NT2/D1 (cell line): ENCODE data around the gene LARP4B.
"Not testable (repeated sequence)": the region's sequence is repeated elsewhere in the genome, so short reads cannot be mapped to it uniquely, and the experiment has no call there.

Source experiments
- DNase-seq: peaks from one replicate; pipeline ENCODE4 v3.0.0-alpha.2; 2011; ENCODE audit warnings: low read depth, low spot score
- H3K27me3 ChIP-seq: 2 replicates; pipeline ENCODE4 v1.6.0; 2011; ENCODE audit warnings: mild to moderate bottlenecking; ENCODE audit not compliant: insufficient read length, insufficient read depth
- H3K36me3 ChIP-seq: 2 replicates; pipeline ENCODE4 v1.6.1; 2011; ENCODE audit warnings: mild to moderate bottlenecking, low read length, mixed read lengths; ENCODE audit not compliant: insufficient read depth, insufficient read length
- H3K4me1 ChIP-seq: 2 replicates; pipeline ENCODE4 v1.5.1; 2011; ENCODE audit not compliant: insufficient read depth, insufficient read length
- H3K4me3 ChIP-seq: 2 replicates; pipeline ENCODE4 v1.5.1; 2011; ENCODE audit warnings: low read depth; ENCODE audit not compliant: insufficient read length
- H3K9ac ChIP-seq: 2 replicates; pipeline ENCODE4 v1.6.0; 2011; ENCODE audit warnings: low read depth; ENCODE audit not compliant: insufficient read length
- H3K9me3 ChIP-seq: 2 replicates; pipeline ENCODE4 v1.5.1; 2011; ENCODE audit warnings: mild to moderate bottlenecking, low read length; ENCODE audit not compliant: insufficient read depth
- SUZ12 ChIP-seq: IDR thresholded peaks from 2 replicates; pipeline ENCODE4 v1.6.1; 2011; ENCODE audit not compliant: insufficient read length, insufficient read depth; ENCODE audit errors: extremely low read depth
- YY1 ChIP-seq: IDR thresholded peaks from 2 replicates; pipeline ENCODE4 v1.6.1; 2011; ENCODE audit not compliant: insufficient read length, insufficient read depth
- ZNF274 ChIP-seq: IDR thresholded peaks from 2 replicates; pipeline ENCODE4 v1.6.1; 2011; ENCODE audit warnings: mild to moderate bottlenecking, low read depth, low read length

Gene LARP4B

DNA sequence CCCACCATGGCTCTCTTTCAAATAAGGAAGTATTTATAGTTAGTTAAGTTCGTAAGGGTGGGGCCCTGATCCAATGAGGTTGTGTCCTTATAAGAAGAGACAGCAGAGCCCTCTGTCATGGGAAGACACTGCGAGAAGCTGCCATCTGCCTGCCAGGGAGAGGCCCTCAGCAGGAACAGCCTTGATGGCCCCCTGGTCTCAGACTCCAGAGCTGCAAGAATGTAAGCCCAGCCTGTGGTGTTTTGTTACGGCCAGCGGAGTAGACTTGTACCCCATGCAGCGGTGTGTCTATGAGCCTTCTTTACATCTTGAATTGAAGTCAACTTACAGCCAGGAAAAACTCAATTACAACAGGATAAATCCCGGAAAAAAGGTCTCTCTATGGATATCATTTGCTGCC, 14.3 kb upstream of the LARP4B start:
- H3K9ac ChIP-seq, result no peak overlapping the region
- no peaks in the 10 kb centered on the region for H3K36me3 ChIP-seq
- peaks cover 4% of the 10 kb centered on the region for H3K27me3 ChIP-seq
- DNase-seq, result no peak
- TF ChIP-seq ZNF274 (no peak), YY1 (no peak), SUZ12 (no peak)
- no peak overlapping the region for H3K4me3 ChIP-seq
- H3K4me1 ChIP-seq, result peaks cover 5% of the 10 kb centered on the region
- no peaks in the 10 kb centered on the region for H3K9me3 ChIP-seq

DNA sequence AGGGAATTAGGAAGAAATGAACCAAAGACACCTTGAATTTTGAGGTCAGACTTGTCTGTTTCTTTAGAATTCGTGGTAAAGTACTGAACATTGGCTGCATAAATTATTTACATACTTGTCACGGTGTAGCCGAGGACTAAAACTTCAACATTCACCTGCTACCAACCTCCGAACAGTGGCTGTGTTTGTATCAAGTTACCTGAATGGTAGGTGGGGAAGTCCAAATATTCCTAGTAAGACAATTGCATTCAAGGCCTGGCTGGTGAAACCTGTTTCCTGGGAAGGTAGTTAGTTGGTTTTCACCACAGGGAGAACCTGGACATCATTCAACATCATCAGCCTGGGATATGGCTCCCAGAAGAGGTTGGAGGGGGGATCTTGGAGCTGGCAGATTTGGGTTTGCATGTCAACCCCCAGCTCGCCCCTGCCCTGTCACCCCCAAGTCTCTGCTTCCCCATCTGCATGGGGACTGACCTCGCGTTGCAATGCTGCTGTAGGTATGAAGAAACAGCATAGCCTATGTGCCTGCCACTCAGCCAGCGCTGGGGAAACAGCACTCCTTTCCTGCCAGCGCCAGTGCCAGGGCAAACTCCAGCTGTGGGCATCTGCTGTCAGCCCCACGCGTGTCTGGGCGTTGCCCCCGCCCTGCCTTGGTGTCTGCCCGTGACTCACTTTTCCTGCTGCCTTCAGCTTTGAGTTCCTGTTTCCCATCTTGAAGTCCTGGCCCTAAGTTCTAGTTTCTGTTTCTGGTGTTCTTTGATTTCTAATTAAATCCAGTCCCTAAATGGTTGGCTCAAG, 12.7 kb upstream of the LARP4B start:
- TF ChIP-seq ZNF274 (no peak), YY1 (no peak), SUZ12 (no peak)
- Histone ChIP-seq H3K9ac (no peak overlapping the region), H3K9me3 (no peaks in the 10 kb centered on the region), H3K27me3 (peaks cover 4% of the 10 kb centered on the region), H3K4me1 (peaks cover 5% of the 10 kb centered on the region), H3K4me3 (no peak overlapping the region), H3K36me3 (no peaks in the 10 kb centered on the region)
- DNase-seq, result no peak

DNA sequence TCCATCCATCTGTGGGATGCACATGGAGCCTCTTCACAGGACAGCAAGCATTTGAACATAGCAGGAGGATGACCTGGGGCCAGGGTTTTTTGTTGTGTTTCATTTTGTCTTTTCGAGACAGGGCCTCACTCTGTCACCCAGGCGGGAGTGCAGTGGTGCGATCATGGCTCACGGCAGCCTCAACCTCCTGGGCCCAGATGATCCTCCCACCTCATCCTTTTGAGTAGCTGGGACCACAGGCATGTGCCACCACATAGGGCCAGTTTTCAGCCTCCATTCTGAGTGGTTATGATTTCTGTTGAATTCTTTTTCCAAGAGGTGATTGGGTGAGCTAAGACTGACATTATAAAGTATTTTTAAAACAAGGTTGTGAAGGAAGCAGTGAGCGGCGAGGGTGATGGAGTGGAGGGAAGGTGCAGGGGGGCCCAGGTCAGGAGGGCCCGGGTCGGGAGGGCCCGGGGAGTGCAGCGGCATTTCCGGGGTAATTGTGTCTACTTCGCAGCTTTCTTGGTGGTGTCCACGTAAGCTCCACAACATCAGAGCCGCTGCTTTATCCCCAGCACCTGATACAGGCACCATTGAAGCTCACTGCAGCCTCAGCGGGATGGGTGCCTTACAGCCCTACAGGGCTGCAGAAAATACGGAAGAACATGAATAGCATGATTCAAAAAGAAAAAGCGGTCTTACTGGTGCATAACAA, 12.0 kb upstream of the LARP4B start:
- Histone ChIP-seq H3K4me1 (peaks cover 5% of the 10 kb centered on the region), H3K36me3 (no peaks in the 10 kb centered on the region), H3K9ac (no peak overlapping the region), H3K9me3 (no peaks in the 10 kb centered on the region), H3K27me3 (no peaks in the 10 kb centered on the region), H3K4me3 (no peak overlapping the region)
- no peak for TF ChIP-seq ZNF274
- TF ChIP-seq SUZ12, result no peak
- DNase-seq, result no peak

DNA sequence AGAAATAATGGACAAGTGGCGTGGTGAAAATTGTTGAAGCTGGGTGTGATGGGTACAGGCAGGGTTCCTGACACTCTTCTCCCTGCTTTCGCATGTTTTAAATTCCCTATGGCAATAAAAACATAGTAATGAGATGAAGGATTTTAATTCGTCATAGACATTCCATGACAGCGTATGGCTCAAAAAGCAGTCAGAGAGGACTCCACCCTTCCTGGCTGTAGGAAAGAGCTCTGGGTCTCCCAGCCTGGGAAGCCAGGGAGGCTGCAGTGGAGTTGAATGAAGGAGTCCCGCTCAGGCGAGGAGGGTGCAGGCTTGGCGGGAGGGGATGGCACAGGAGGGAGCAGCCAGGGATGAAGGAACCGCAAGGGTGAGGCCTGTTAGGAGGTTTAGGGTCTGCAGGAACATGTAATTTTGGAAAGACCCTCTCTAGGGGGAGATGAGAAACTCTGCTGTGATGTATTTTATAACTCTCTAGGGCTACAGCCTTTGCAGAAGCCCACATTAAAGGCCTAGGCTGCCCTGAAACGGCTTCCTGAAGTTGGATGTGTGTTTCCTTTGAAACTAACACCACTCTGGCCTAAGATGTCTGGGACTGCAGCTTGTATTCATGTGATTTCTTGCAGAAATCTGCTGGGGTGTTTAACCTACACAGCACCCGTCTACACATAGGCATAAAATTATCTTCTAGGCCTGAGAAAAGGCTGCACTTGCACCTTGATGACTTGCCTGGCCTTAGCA, 7.6 kb upstream of the LARP4B start:
- H3K4me3 ChIP-seq, result no peak overlapping the region
- no peaks in the 10 kb centered on the region for H3K4me1 ChIP-seq
- no peaks in the 10 kb centered on the region for H3K36me3 ChIP-seq
- H3K9me3 ChIP-seq, result no peaks in the 10 kb centered on the region
- TF ChIP-seq ZNF274 (no peak), SUZ12 (no peak), YY1 (no peak)
- H3K27me3 ChIP-seq, result no peaks in the 10 kb centered on the region
- no peak for DNase-seq
- no peak overlapping the region for H3K9ac ChIP-seq

DNA sequence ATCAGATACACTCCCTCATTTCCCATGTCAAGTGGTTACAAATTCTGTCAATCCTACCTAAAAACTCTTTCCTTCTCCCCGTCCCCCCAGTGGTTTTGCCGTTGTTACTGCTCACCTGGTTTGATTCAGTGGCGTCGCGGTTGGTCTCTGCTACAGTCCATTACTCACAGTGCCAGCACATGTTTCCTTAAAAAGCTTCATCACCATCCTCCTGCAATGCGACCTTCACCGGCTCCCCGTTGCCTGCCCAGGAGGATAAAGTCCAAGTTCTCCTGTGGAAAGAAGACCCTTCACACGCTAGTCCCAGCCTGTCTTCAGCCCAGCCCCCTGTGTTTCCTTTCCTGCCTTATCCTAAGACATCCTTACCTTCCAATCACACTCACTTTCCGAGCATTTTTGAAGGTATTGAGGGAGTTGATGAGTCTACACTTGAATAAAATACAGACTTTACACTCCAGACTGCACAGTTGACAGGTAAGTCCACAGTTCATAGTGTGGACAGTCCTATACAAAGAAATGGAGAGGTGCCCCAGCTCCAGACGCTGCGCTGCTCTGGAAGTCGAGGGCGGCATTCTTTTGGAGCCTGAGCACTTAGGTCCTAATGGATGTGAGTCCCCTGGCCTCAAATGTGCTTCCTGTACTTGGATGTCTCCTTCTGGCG, 3.4 kb upstream of the LARP4B start:
- no peaks in the 10 kb centered on the region for H3K27me3 ChIP-seq
- no peaks in the 10 kb centered on the region for H3K4me1 ChIP-seq
- H3K36me3 ChIP-seq, result no peaks in the 10 kb centered on the region
- no peaks in the 10 kb centered on the region for H3K9me3 ChIP-seq
- DNase-seq, result no peak
- H3K9ac ChIP-seq, result no peak overlapping the region
- TF ChIP-seq YY1, result no peak
- TF ChIP-seq SUZ12, result no peak
- no peak for TF ChIP-seq ZNF274
- no peak overlapping the region for H3K4me3 ChIP-seq

DNA sequence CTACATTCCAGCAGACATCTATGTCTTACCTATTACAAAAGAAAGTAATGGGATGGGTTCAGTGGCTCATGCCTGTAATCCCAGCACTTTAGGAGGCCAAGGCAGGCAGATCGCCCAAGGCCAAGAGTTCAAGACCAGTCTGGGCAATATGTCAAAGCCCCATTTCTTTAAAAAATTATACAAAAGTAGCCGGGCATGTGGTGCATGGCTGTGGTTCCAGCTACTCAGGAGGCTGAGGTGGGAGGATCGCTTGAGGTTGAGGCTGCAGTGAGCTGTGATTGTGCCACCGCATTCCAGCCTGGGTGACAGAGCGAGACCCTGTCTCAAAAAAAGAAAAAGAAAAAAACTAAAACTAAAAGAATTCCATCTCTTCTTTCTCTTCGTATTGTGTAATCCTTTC, 2.7 kb upstream of the LARP4B start:
- H3K36me3 ChIP-seq, DNase-seq, H3K4me1 ChIP-seq, H3K27me3 ChIP-seq, H3K4me3 ChIP-seq, H3K9me3 ChIP-seq, H3K9ac ChIP-seq: not testable (repeated sequence)

DNA sequence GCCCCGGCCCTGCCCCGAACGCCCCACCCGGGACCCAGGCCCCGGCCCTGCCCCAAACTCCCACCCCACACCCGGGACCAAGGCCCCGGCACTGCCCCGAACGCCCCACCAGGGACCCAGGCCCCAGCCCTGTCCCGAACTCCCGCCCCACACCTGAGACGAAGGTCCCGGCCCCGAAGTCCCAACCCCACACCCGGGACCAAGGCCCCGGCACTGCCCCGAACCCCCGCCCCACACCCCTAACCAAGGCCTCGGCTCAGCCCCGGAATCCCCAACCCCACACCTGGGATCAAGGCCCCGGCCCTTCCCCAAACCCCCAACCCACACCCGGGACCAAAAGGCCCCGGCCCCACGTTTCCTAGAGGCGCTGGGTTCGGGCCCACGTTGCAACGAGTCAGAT, 1.1 kb upstream of the LARP4B start:
- DNase-seq, result no peak
- no peaks in the 10 kb centered on the region for H3K9me3 ChIP-seq
- H3K27me3 ChIP-seq, result no peaks in the 10 kb centered on the region
- peak overlapping the region; percentile 14 for H3K9ac ChIP-seq
- H3K36me3 ChIP-seq, result peaks cover 9% of the 10 kb centered on the region
- H3K4me1 ChIP-seq, result no peaks in the 10 kb centered on the region
- TF ChIP-seq YY1 (no peak), ZNF274 (no peak), SUZ12 (no peak)
- H3K4me3 ChIP-seq, result peak overlapping the region; percentile 2
